GM23338 (cell line): ENCODE results near the gene COL25A1. TPM values are rescaled to one million over a fixed set of nuclear protein-coding genes. Genes with fewer than 3 reads are reported as not detected.

Source experiments
- ATAC-seq: fragments of 200-7000 bp; cut with Tn5 transposase; 3 replicates; pipeline ENCODE4 v1.9.1; 2020
- DNase-seq: peaks from one replicate; pipeline ENCODE4 v3.0.0-alpha.2; 2015; ENCODE audit warnings: low spot score
- H2AFZ ChIP-seq: fragments of 200-600 bp; sonication (generic); 2 replicates; pipeline ENCODE4 v1.8.0; 2016; ENCODE audit warnings: antibody characterized with exemption, mild to moderate bottlenecking, moderate library complexity
- H3F3A ChIP-seq: fragments of 200-600 bp; sonication (generic); replicated peaks from 2 replicates; pipeline ENCODE4 v1.8.0; 2017; ENCODE audit warnings: antibody characterized with exemption, mixed run types, low read depth
- H3K27ac ChIP-seq: fragments of 200-600 bp; sonication (generic); 2 replicates; pipeline ENCODE4 v1.6.1; 2016; ENCODE audit warnings: low read depth
- H3K27me3 ChIP-seq: fragments of 200-600 bp; sonication (generic); 2 replicates; pipeline ENCODE4 v1.8.0; 2016; ENCODE audit warnings: mild to moderate bottlenecking, mixed run types, moderate library complexity; ENCODE audit not compliant: insufficient read depth
- H3K36me3 ChIP-seq: fragments of 200-600 bp; sonication (generic); 2 replicates; pipeline ENCODE4 v1.8.0; 2016; ENCODE audit warnings: mild to moderate bottlenecking; ENCODE audit not compliant: insufficient read depth
- H3K4me1 ChIP-seq: fragments of 200-600 bp; sonication (generic); 2 replicates; pipeline ENCODE4 v1.8.0; 2016; ENCODE audit warnings: mild to moderate bottlenecking, moderate library complexity; ENCODE audit not compliant: insufficient read depth
- H3K4me2 ChIP-seq: fragments of 200-600 bp; sonication (generic); 2 replicates; pipeline ENCODE4 v1.7.1; 2017; ENCODE audit warnings: mixed run types
- H3K4me3 ChIP-seq: fragments of 200-600 bp; sonication (generic); 2 replicates; pipeline ENCODE4 v1.6.1; 2016; ENCODE audit warnings: mixed run types
- H3K79me2 ChIP-seq: fragments of 200-600 bp; sonication (generic); replicated peaks from 2 replicates; pipeline ENCODE4 v1.8.0; 2017; ENCODE audit warnings: mild to moderate bottlenecking; ENCODE audit not compliant: insufficient read depth
- H3K9me2 ChIP-seq: fragments of 200-600 bp; sonication (generic); 2 replicates; pipeline ENCODE4 v1.8.0; 2017; ENCODE audit not compliant: insufficient read depth
- H4K20me1 ChIP-seq: fragments of 200-600 bp; sonication (generic); replicated peaks from 2 replicates; pipeline ENCODE4 v1.8.0; 2017; ENCODE audit warnings: mild to moderate bottlenecking; ENCODE audit not compliant: insufficient read depth
- H3K27ac Mint-ChIP-seq: 2 replicates; pipeline ENCODE4 v1.8.0; 2020; ENCODE audit warnings: inconsistent platforms, mild to moderate bottlenecking, moderate library complexity, mixed read lengths
- H3K27me3 Mint-ChIP-seq: 3 replicates; pipeline ENCODE4 v1.8.0; 2022; ENCODE audit warnings: low read depth, mild to moderate bottlenecking, moderate library complexity, mixed read lengths, inconsistent platforms; ENCODE audit not compliant: insufficient read depth, poor library complexity
- H3K36me3 Mint-ChIP-seq: 3 replicates; pipeline ENCODE4 v1.8.0; 2021; ENCODE audit warnings: low read depth, mild to moderate bottlenecking, inconsistent platforms, moderate library complexity, mixed read lengths
- H3K4me1 Mint-ChIP-seq: 3 replicates; pipeline ENCODE4 v1.8.0; 2020; ENCODE audit warnings: mild to moderate bottlenecking, inconsistent platforms, mixed read lengths
- H3K4me3 Mint-ChIP-seq: 3 replicates; pipeline ENCODE4 v1.8.0; 2021; ENCODE audit warnings: moderate library complexity, mild to moderate bottlenecking, inconsistent platforms, mixed read lengths
- H3K9me3 Mint-ChIP-seq: 3 replicates; pipeline ENCODE4 v1.8.0; 2020; ENCODE audit warnings: moderate library complexity, mild to moderate bottlenecking, inconsistent platforms, mixed read lengths
- CREB1 ChIP-seq: fragments of 250-450 bp; sonication (Bioruptor Pico); IDR thresholded peaks from 2 replicates; pipeline ENCODE4 v1.5.0; 2020; ENCODE audit warnings: low read depth, mild to moderate bottlenecking, moderate library complexity
- EZH2 ChIP-seq: fragments of 200-600 bp; sonication (generic); IDR thresholded peaks from one replicate; pipeline ENCODE4 v1.8.0; 2017; ENCODE audit warnings: antibody characterized with exemption, mild to moderate bottlenecking, low read depth; ENCODE audit not compliant: unreplicated experiment
- EZH2phosphoT487 ChIP-seq: fragments of 200-600 bp; sonication (generic); IDR thresholded peaks from one replicate; pipeline ENCODE4 v1.8.1; 2018; ENCODE audit warnings: antibody characterized with exemption; ENCODE audit not compliant: unreplicated experiment
- JUNB ChIP-seq: IDR thresholded peaks from one replicate; pipeline ENCODE4 v1.6.1; 2016; ENCODE audit warnings: antibody characterized with exemption; ENCODE audit not compliant: unreplicated experiment
- NANOG ChIP-seq: IDR thresholded peaks from 2 replicates; pipeline ENCODE4 v1.6.1; 2016; ENCODE audit warnings: antibody characterized with exemption, borderline replicate concordance
- POLR2AphosphoS5 ChIP-seq: IDR thresholded peaks from 2 replicates; pipeline ENCODE4 v1.6.1; 2016; ENCODE audit warnings: antibody characterized with exemption, low read depth
- STAT1 ChIP-seq: IDR thresholded peaks from one replicate; pipeline ENCODE4 v1.6.1; 2016; ENCODE audit warnings: antibody characterized with exemption; ENCODE audit not compliant: unreplicated experiment
- ZNF114 ChIP-seq: fragments of 250-450 bp; sonication (Bioruptor Pico); IDR thresholded peaks from 2 replicates; pipeline ENCODE4 v1.5.0; 2020; ENCODE audit warnings: mild to moderate bottlenecking, moderate library complexity
- ZNF331 ChIP-seq: fragments of 250-450 bp; sonication (Bioruptor Pico); IDR thresholded peaks from 2 replicates; pipeline ENCODE4 v1.5.0; 2020; ENCODE audit warnings: low read depth, mild to moderate bottlenecking, moderate library complexity
- polyA plus RNA-seq: library from polyadenylated mRNA; unstranded; fragments of >200 nt; fragmentation: Nextera tagmentation; extraction: Ambion mirVana; gene quantifications from 2 replicates; pipeline ENCODE4 v1.2.1, GENCODE V29; 2016
- total RNA-seq: library from RNA; depleted of rRNA; stranded (reverse); fragments of >200 nt; shearing (Covaris generic); gene quantifications from 2 replicates; pipeline ENCODE4 v1.2.3, GENCODE V29; 2014
- TF ChIP-seq, protein P1 (sequence below): IDR thresholded peaks from one replicate; pipeline ENCODE4 v1.6.1; 2018; ENCODE audit warnings: antibody characterized with exemption; ENCODE audit not compliant: unreplicated experiment
- TF ChIP-seq, protein P2 (sequence below): fragments of 250-450 bp; sonication (Bioruptor Pico); IDR thresholded peaks from 2 replicates; pipeline ENCODE4 v1.5.0; 2020; ENCODE audit warnings: mild to moderate bottlenecking, moderate library complexity
- TF ChIP-seq, protein P3 (sequence below): IDR thresholded peaks from 2 replicates; pipeline ENCODE4 v1.6.1; 2016; ENCODE audit warnings: antibody characterized with exemption
- TF ChIP-seq, protein P4 (sequence below), 2 experiments: fragments of 200-600 bp in 1 of 2; sonication (generic) in 1 of 2; conservative IDR thresholded peaks; 2 replicates each; pipeline versions ENCODE4 v1.5.1 to v1.6.1; 2016 to 2017; ENCODE audit warnings: antibody characterized with exemption in 2 of 2, low read depth in 2 of 2, mild to moderate bottlenecking in 2 of 2, moderate library complexity in 1 of 2

COL25A1 gene
- total and polyA plus RNA-seq, 2 experiments from 2014 or later: 3.9 to 5.6 TPM

DNA sequence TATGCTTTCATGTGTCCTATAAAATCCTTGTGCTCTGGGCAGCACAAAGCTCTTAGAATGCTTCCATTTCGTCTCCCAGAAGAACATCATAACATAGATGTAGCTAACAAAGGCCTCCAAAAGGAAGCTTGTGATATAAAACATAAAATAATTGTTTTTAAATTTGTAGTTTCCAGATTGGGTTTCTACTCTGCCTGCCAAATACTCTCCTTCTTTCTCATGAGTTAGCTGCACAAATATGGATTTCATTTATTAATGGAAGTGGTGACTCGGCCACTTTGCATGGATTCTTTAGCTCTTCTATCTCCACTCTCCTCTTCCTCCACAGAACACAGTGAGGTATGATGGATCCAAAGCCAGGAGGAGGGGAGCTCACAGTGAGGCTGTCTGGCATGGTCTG is 265.4 kb downstream of the COL25A1 start:
- Histone ChIP-seq H3K27me3 (no peaks in the 10 kb centered on the region), H3K4me1 (no peaks in the 10 kb centered on the region), H3K79me2 (no peaks in the 10 kb centered on the region), H3K27ac (no peak overlapping the region), H2AFZ (no peak overlapping the region), H4K20me1 (no peaks in the 10 kb centered on the region), H3K4me3 (no peak overlapping the region), H3K4me2 (no peak overlapping the region), H3K9me2 (peaks cover 4% of the 10 kb centered on the region; the same call in 1 of the 2 replicates), H3K36me3 (no peaks in the 10 kb centered on the region), H3F3A (no peaks in the 10 kb centered on the region)
- no peak for ATAC-seq
- Mint-ChIP-seq H3K4me3 (no peak overlapping the region), H3K9me3 (no peaks in the 10 kb centered on the region), H3K27me3 (no peaks in the 10 kb centered on the region), H3K27ac (no peak overlapping the region), H3K4me1 (no peaks in the 10 kb centered on the region), H3K36me3 (no peaks in the 10 kb centered on the region)
- TF ChIP-seq, protein P1, sequence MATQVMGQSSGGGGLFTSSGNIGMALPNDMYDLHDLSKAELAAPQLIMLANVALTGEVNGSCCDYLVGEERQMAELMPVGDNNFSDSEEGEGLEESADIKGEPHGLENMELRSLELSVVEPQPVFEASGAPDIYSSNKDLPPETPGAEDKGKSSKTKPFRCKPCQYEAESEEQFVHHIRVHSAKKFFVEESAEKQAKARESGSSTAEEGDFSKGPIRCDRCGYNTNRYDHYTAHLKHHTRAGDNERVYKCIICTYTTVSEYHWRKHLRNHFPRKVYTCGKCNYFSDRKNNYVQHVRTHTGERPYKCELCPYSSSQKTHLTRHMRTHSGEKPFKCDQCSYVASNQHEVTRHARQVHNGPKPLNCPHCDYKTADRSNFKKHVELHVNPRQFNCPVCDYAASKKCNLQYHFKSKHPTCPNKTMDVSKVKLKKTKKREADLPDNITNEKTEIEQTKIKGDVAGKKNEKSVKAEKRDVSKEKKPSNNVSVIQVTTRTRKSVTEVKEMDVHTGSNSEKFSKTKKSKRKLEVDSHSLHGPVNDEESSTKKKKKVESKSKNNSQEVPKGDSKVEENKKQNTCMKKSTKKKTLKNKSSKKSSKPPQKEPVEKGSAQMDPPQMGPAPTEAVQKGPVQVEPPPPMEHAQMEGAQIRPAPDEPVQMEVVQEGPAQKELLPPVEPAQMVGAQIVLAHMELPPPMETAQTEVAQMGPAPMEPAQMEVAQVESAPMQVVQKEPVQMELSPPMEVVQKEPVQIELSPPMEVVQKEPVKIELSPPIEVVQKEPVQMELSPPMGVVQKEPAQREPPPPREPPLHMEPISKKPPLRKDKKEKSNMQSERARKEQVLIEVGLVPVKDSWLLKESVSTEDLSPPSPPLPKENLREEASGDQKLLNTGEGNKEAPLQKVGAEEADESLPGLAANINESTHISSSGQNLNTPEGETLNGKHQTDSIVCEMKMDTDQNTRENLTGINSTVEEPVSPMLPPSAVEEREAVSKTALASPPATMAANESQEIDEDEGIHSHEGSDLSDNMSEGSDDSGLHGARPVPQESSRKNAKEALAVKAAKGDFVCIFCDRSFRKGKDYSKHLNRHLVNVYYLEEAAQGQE: no peak
- TF ChIP-seq, protein P2, sequence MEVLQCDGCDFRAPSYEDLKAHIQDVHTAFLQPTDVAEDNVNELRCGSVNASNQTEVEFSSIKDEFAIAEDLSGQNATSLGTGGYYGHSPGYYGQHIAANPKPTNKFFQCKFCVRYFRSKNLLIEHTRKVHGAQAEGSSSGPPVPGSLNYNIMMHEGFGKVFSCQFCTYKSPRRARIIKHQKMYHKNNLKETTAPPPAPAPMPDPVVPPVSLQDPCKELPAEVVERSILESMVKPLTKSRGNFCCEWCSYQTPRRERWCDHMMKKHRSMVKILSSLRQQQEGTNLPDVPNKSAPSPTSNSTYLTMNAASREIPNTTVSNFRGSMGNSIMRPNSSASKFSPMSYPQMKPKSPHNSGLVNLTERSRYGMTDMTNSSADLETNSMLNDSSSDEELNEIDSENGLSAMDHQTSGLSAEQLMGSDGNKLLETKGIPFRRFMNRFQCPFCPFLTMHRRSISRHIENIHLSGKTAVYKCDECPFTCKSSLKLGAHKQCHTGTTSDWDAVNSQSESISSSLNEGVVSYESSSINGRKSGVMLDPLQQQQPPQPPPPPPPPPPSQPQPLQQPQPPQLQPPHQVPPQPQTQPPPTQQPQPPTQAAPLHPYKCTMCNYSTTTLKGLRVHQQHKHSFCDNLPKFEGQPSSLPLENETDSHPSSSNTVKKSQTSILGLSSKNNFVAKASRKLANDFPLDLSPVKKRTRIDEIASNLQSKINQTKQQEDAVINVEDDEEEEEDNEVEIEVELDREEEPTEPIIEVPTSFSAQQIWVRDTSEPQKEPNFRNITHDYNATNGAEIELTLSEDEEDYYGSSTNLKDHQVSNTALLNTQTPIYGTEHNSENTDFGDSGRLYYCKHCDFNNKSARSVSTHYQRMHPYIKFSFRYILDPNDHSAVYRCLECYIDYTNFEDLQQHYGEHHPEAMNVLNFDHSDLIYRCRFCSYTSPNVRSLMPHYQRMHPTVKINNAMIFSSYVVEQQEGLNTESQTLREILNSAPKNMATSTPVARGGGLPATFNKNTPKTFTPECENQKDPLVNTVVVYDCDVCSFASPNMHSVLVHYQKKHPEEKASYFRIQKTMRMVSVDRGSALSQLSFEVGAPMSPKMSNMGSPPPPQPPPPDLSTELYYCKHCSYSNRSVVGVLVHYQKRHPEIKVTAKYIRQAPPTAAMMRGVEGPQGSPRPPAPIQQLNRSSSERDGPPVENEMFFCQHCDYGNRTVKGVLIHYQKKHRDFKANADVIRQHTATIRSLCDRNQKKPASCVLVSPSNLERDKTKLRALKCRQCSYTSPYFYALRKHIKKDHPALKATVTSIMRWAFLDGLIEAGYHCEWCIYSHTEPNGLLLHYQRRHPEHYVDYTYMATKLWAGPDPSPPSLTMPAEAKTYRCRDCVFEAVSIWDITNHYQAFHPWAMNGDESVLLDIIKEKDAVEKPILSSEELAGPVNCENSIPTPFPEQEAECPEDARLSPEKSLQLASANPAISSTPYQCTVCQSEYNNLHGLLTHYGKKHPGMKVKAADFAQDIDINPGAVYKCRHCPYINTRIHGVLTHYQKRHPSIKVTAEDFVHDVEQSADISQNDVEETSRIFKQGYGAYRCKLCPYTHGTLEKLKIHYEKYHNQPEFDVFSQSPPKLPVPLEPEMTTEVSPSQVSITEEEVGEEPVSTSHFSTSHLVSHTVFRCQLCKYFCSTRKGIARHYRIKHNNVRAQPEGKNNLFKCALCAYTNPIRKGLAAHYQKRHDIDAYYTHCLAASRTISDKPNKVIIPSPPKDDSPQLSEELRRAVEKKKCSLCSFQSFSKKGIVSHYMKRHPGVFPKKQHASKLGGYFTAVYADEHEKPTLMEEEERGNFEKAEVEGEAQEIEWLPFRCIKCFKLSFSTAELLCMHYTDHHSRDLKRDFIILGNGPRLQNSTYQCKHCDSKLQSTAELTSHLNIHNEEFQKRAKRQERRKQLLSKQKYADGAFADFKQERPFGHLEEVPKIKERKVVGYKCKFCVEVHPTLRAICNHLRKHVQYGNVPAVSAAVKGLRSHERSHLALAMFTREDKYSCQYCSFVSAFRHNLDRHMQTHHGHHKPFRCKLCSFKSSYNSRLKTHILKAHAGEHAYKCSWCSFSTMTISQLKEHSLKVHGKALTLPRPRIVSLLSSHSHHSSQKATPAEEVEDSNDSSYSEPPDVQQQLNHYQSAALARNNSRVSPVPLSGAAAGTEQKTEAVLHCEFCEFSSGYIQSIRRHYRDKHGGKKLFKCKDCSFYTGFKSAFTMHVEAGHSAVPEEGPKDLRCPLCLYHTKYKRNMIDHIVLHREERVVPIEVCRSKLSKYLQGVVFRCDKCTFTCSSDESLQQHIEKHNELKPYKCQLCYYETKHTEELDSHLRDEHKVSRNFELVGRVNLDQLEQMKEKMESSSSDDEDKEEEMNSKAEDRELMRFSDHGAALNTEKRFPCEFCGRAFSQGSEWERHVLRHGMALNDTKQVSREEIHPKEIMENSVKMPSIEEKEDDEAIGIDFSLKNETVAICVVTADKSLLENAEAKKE: no peak
- TF ChIP-seq EZH2phosphoT487 (no peak), JUNB (no peak), POLR2AphosphoS5 (no peak), NANOG (no peak), STAT1 (no peak), ZNF331 (CRISPR knock-in tag) (no peak), ZNF114 (CRISPR knock-in tag) (no peak), CREB1 (CRISPR knock-in tag) (no peak), EZH2 (no peak)
- TF ChIP-seq, protein P3, sequence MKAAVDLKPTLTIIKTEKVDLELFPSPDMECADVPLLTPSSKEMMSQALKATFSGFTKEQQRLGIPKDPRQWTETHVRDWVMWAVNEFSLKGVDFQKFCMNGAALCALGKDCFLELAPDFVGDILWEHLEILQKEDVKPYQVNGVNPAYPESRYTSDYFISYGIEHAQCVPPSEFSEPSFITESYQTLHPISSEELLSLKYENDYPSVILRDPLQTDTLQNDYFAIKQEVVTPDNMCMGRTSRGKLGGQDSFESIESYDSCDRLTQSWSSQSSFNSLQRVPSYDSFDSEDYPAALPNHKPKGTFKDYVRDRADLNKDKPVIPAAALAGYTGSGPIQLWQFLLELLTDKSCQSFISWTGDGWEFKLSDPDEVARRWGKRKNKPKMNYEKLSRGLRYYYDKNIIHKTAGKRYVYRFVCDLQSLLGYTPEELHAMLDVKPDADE: no peak
- TF ChIP-seq, protein P4, sequence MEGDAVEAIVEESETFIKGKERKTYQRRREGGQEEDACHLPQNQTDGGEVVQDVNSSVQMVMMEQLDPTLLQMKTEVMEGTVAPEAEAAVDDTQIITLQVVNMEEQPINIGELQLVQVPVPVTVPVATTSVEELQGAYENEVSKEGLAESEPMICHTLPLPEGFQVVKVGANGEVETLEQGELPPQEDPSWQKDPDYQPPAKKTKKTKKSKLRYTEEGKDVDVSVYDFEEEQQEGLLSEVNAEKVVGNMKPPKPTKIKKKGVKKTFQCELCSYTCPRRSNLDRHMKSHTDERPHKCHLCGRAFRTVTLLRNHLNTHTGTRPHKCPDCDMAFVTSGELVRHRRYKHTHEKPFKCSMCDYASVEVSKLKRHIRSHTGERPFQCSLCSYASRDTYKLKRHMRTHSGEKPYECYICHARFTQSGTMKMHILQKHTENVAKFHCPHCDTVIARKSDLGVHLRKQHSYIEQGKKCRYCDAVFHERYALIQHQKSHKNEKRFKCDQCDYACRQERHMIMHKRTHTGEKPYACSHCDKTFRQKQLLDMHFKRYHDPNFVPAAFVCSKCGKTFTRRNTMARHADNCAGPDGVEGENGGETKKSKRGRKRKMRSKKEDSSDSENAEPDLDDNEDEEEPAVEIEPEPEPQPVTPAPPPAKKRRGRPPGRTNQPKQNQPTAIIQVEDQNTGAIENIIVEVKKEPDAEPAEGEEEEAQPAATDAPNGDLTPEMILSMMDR (conservative IDR thresholded peaks at IDR 0.05; ENCODE audit: low read depth in 2 of 2): no peak
- DNase-seq: no peak
